Measurements from ENCODE around the gene ELP2.

GRCh38 chr18:36191286-36191685 is 61.6 kb downstream of the ELP2 start:
- no peak for TF ChIP-seq CTCF (conservative IDR thresholded peaks at IDR 0.05; ENCODE audit: low read length)
- TF ChIP-seq EZH2phosphoT487 (IDR thresholded peaks at IDR 0.05; ENCODE audit: borderline replicate concordance, low read depth, low read length) = no peak

Data from OCI-LY7 (cell line).